Loucy (cell line): ENCODE measurements around the gene STAB2.

Experiments
- H2AFZ ChIP-seq: fragments of 200-600 bp; sonication (generic); 2 replicates; pipeline ENCODE4 v1.6.0; 2016; ENCODE audit warnings: antibody characterized with exemption, mild to moderate bottlenecking, low read length, moderate library complexity
- H3F3A ChIP-seq: fragments of 200-600 bp; 2 replicates; pipeline ENCODE4 v1.6.0; 2016; ENCODE audit warnings: antibody characterized with exemption, low read depth, mild to moderate bottlenecking
- H3K27me3 ChIP-seq: fragments of 200-600 bp; sonication (generic); 2 replicates; pipeline ENCODE4 v1.6.1; 2014; ENCODE audit warnings: low read length, mild to moderate bottlenecking; ENCODE audit not compliant: insufficient read depth, poor library complexity, severe bottlenecking
- H3K36me3 ChIP-seq: fragments of 200-600 bp; sonication (generic); 2 replicates; pipeline ENCODE4 v1.6.1; 2016; ENCODE audit warnings: low read length; ENCODE audit not compliant: insufficient read depth
- H3K4me1 ChIP-seq: fragments of 200-600 bp; sonication (generic); 2 replicates; pipeline ENCODE4 v1.5.1; 2014; ENCODE audit warnings: low read length, mild to moderate bottlenecking; ENCODE audit not compliant: insufficient read depth, poor library complexity, severe bottlenecking
- H3K4me2 ChIP-seq: fragments of 200-600 bp; sonication (generic); 2 replicates; pipeline ENCODE4 v1.6.0; 2014; ENCODE audit warnings: antibody characterized with exemption, low read length, low read depth, mild to moderate bottlenecking; ENCODE audit not compliant: poor library complexity, severe bottlenecking
- H3K4me3 ChIP-seq: fragments of 200-600 bp; sonication (generic); 2 replicates; pipeline ENCODE4 v1.5.1; 2014; ENCODE audit warnings: low read length, mild to moderate bottlenecking, mixed read lengths; ENCODE audit not compliant: poor library complexity, severe bottlenecking
- H3K79me2 ChIP-seq: fragments of 200-600 bp; sonication (generic); 2 replicates; pipeline ENCODE4 v1.6.1; 2014; ENCODE audit warnings: low read length; ENCODE audit not compliant: insufficient read depth
- H3K9ac ChIP-seq: fragments of 200-600 bp; sonication (generic); 2 replicates; pipeline ENCODE4 v1.6.0; 2014; ENCODE audit warnings: mild to moderate bottlenecking, low read depth, low read length, moderate library complexity; ENCODE audit not compliant: poor library complexity, severe bottlenecking
- H3K9me2 ChIP-seq: fragments of 200-600 bp; sonication (generic); replicated peaks from 2 replicates; pipeline ENCODE4 v1.6.1; 2016; ENCODE audit warnings: low read depth, low read length, mixed read lengths
- H3K9me3 ChIP-seq: fragments of 200-600 bp; sonication (generic); 2 replicates; pipeline ENCODE4 v1.6.1; 2014; ENCODE audit warnings: mild to moderate bottlenecking, antibody characterized with exemption, low read length, low read depth; ENCODE audit not compliant: insufficient read depth
- H4K20me1 ChIP-seq: fragments of 200-600 bp; sonication (generic); 2 replicates; pipeline ENCODE4 v1.6.0; 2014; ENCODE audit warnings: antibody characterized with exemption, low read length, mild to moderate bottlenecking; ENCODE audit not compliant: insufficient read depth, poor library complexity, severe bottlenecking
- EZH2phosphoT487 ChIP-seq: fragments of 200-600 bp; IDR thresholded peaks from 2 replicates; pipeline ENCODE4 v1.6.1; 2018; ENCODE audit warnings: antibody characterized with exemption, mild to moderate bottlenecking, moderate library complexity, borderline replicate concordance
- TF ChIP-seq, protein P1 (sequence below): fragments of 200-600 bp; sonication (generic); conservative IDR thresholded peaks from 2 replicates; pipeline ENCODE4 v1.5.1; 2014; ENCODE audit warnings: mild to moderate bottlenecking, antibody characterized with exemption, low read length

The STAB2 gene

DNA sequence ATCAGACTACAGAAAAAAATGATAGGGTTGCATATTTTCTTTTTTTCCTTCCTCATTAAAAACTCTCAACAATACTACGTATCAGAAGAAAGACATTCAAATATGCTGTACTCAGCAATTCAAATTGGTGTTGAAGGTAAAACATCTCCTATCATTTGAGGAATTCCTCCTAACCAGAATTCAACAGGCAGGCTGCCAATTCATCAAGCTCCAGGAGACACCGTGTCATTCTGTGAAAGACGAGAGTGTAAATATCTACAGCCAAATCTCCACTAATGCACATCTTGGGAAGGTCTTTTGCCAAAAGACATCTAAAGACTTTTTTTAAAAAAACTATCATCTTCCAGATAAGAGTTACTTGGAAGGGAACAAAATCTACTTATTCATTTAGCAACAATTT lies 227.4 kb downstream of the STAB2 start:
- Histone ChIP-seq H3K79me2 (no peaks in the 10 kb centered on the region), H3K4me1 (no peaks in the 10 kb centered on the region), H4K20me1 (no peaks in the 10 kb centered on the region), H3K9me3 (no peaks in the 10 kb centered on the region), H3K36me3 (peaks cover 6% of the 10 kb centered on the region; the same call in 1 of the 2 replicates), H3K9ac (no peak overlapping the region), H2AFZ (no peak overlapping the region), H3F3A (no peaks in the 10 kb centered on the region), H3K4me3 (no peak overlapping the region), H3K4me2 (no peak overlapping the region), H3K9me2 (no peaks in the 10 kb centered on the region), H3K27me3 (no peaks in the 10 kb centered on the region)
- TF ChIP-seq, protein P1, sequence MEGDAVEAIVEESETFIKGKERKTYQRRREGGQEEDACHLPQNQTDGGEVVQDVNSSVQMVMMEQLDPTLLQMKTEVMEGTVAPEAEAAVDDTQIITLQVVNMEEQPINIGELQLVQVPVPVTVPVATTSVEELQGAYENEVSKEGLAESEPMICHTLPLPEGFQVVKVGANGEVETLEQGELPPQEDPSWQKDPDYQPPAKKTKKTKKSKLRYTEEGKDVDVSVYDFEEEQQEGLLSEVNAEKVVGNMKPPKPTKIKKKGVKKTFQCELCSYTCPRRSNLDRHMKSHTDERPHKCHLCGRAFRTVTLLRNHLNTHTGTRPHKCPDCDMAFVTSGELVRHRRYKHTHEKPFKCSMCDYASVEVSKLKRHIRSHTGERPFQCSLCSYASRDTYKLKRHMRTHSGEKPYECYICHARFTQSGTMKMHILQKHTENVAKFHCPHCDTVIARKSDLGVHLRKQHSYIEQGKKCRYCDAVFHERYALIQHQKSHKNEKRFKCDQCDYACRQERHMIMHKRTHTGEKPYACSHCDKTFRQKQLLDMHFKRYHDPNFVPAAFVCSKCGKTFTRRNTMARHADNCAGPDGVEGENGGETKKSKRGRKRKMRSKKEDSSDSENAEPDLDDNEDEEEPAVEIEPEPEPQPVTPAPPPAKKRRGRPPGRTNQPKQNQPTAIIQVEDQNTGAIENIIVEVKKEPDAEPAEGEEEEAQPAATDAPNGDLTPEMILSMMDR, result no peak
- TF ChIP-seq EZH2phosphoT487, result no peak
